ENCODE data around the gene FLACC1. TPM values are rescaled to one million over a fixed set of nuclear protein-coding genes. Genes with fewer than 3 reads are reported as not detected.
A peak's percentile ranks its signal among the peaks of the same experiment; 100 is the strongest.
"Not testable (repeated sequence)": the region's sequence is repeated elsewhere in the genome, so short reads cannot be mapped to it uniquely, and the experiment has no call there.

The FLACC1 gene
- total RNA-seq, 1 experiment from 2014 or later = 0.85 TPM

DNA sequence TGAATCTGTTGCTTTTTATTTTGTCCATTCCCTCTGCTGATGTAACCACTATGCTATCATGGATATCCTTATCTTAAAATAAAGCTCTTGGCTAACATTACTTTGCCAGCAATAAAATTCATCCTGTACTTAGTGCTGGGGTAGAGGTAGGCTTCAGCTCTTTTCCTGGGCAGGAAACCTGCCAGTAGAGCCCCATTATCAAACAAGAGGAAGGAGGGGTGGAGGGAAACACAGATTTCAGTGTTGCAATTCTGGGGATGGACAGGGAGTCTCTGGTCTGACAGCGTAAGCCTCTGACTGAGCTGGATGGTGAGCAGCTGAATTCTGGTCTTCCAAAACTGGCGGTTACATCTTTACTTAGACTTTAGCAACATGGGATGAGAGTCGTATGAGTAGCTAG lies 49.3 kb downstream of the FLACC1 start:
- no peak for DNase-seq (ENCODE audit: low read depth, low spot score)
- in situ Hi-C loops (cut with HindIII; ENCODE audit: low pct_unique_long_range_greater_than_20kb, low sequenced_read_pairs) = no loop called here

- DNase-seq (ENCODE audit: low read depth, low spot score); in situ Hi-C loops (cut with HindIII; ENCODE audit: low pct_unique_long_range_greater_than_20kb, low sequenced_read_pairs): not testable (repeated sequence)
Measured at GRCh38 chr2:201299929-201300328, 57.2 kb downstream of the FLACC1 start.

- in situ Hi-C loops (cut with HindIII; ENCODE audit: low pct_unique_long_range_greater_than_20kb, low sequenced_read_pairs) = no loop called here
- no peak for DNase-seq (ENCODE audit: low read depth, low spot score)
Measured at GRCh38 chr2:201298462-201299052, 58.6 kb downstream of the FLACC1 start.

DNA sequence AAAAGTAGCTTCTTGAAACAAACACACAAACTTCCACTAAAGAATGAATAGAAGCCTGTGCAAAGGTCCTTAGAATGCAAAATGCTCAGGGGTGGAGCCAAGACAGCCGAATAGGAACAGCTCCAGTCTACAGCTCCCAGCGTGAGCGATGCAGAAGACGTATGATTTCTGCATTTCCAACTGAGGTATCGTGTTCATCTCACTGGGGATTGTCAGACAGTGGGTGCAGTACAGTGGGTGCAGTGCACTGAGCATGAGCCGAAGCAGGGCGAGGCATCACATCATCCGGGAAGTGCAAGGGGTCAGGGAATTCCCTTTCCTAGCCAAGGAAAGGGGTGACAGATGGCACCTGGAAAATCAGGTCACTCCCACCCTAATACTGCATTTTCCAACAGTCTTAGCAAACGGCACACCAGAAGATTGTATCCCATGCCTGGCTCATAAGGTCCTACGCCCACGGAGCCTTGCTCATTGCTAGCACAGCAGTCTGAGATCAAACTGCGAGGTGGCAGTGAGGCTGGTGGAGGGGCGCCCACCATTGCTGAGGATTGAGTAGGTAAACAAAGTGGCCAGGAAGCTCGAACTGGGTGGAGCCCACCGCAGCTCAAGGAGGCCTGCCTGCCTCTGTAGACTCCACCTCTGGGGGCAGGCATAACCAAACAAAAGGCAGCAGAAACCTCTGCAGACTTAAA lies 66.5 kb downstream of the FLACC1 start:
- in situ Hi-C loops (cut with HindIII; ENCODE audit: low pct_unique_long_range_greater_than_20kb, low sequenced_read_pairs); DNase-seq (ENCODE audit: low read depth, low spot score): not testable (repeated sequence)

- in situ Hi-C loops (cut with HindIII; ENCODE audit: low pct_unique_long_range_greater_than_20kb, low sequenced_read_pairs) = no loop called here
- DNase-seq (ENCODE audit: low read depth, low spot score) = no peak
Measured at GRCh38 chr2:201285499-201285898, 71.6 kb downstream of the FLACC1 start.

GRCh38 chr2:201280191-201281040 lies 76.7 kb downstream of the FLACC1 start:
- in situ Hi-C loops (cut with HindIII; ENCODE audit: low pct_unique_long_range_greater_than_20kb, low sequenced_read_pairs) = no loop called here
- no peak for DNase-seq (ENCODE audit: low read depth, low spot score)

- DNase-seq (ENCODE audit: low read depth, low spot score) = no peak
- in situ Hi-C loops (cut with HindIII; ENCODE audit: low pct_unique_long_range_greater_than_20kb, low sequenced_read_pairs) = no loop called here
Measured at GRCh38 chr2:201279079-201279478, 78.1 kb downstream of the FLACC1 start.

GRCh38 chr2:201276511-201276910 lies 80.6 kb downstream of the FLACC1 start:
- no peak for DNase-seq (ENCODE audit: low read depth, low spot score)
- in situ Hi-C loops (cut with HindIII; ENCODE audit: low pct_unique_long_range_greater_than_20kb, low sequenced_read_pairs) = no loop called here

GRCh38 chr2:201275990-201276389 lies 81.2 kb downstream of the FLACC1 start:
- peak; percentile 34 for DNase-seq (ENCODE audit: low read depth, low spot score)
- in situ Hi-C loops (cut with HindIII; ENCODE audit: low pct_unique_long_range_greater_than_20kb, low sequenced_read_pairs) = no loop called here

DNA sequence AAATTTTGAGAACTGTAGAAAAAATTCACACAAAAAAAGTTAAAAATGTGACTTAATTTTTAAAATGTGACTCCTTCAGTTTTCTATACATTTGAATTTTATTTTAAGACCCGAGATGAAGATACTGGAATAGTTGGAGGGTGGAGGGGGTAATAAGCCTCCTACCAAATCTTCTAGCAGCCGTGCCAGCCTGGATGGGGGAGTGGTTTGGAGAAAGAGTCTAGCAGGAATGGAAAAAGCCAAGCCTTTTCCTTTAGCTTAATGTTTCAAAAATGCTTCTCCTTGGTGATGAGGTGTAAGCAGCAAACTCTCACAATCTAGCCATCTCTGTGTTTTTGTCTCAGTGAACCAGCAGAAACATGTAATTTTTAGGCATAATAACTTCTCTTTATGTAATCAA lies 82.1 kb downstream of the FLACC1 start:
- DNase-seq (ENCODE audit: low read depth, low spot score) = no peak
- in situ Hi-C loops (cut with HindIII; ENCODE audit: low pct_unique_long_range_greater_than_20kb, low sequenced_read_pairs) = no loop called here

GRCh38 chr2:201273330-201273983 lies 83.7 kb downstream of the FLACC1 start:
- no peak for DNase-seq (ENCODE audit: low read depth, low spot score)
- in situ Hi-C loops (cut with HindIII; ENCODE audit: low pct_unique_long_range_greater_than_20kb, low sequenced_read_pairs) = no loop called here

GRCh38 chr2:201271917-201272316 lies 85.2 kb downstream of the FLACC1 start:
- in situ Hi-C loops (cut with HindIII; ENCODE audit: low pct_unique_long_range_greater_than_20kb, low sequenced_read_pairs) = no loop called here

GRCh38 chr2:201270293-201271001 lies 86.7 kb downstream of the FLACC1 start:
- DNase-seq (ENCODE audit: low read depth, low spot score) = no peak
- in situ Hi-C loops (cut with HindIII; ENCODE audit: low pct_unique_long_range_greater_than_20kb, low sequenced_read_pairs) = no loop called here

More at GRCh38 chr2:201271917-201272316, 85.2 kb downstream of the FLACC1 start:
- DNase-seq (ENCODE audit: low read depth, low spot score) = no peak

GRCh38 chr2:201269764-201270163 lies 87.4 kb downstream of the FLACC1 start:
- DNase-seq (ENCODE audit: low read depth, low spot score) = no peak

DNA sequence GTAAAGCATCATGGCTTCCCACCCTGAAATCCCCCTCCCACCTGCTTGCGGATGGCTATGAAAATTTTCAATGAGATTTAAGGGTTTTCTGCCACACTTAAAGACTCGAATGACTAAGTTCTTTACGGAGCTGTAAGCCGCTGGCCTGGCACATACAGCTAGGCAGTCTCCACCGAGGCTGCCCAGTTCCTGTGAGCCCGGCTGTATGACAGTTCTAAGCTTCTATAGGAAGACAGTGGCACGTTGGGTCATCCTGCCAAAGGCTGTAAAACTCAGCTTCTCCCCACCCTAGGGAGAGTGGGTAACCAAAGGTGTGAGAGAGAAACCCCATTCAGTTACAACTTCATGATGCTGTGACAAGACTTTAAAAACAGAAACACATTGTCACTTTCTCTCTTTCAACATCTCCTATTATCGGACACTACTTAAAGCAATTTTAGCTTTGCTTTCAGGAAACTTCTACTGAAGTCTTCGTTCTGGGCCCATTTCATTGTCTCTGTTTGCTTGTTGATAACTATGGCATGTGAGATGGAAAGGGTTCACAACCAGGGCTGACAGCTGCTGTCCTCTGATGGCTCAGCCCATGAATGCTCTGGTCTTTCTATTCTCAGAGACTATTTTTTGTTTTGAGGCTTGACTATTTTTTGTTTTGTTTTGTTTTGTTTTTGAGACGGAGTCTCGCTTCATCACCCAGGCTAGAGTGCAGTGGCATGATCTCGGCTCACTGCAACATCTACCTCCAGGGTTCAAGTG lies 89.7 kb downstream of the FLACC1 start:
- in situ Hi-C loops (cut with HindIII; ENCODE audit: low pct_unique_long_range_greater_than_20kb, low sequenced_read_pairs) = no loop called here
- DNase-seq (ENCODE audit: low read depth, low spot score) = no peak

More at GRCh38 chr2:201269764-201270163, 87.4 kb downstream of the FLACC1 start:
- in situ Hi-C loops (cut with HindIII; ENCODE audit: low pct_unique_long_range_greater_than_20kb, low sequenced_read_pairs) = no loop called here

GRCh38 chr2:201266629-201267028 lies 90.5 kb downstream of the FLACC1 start:
- DNase-seq (ENCODE audit: low read depth, low spot score) = no peak
- in situ Hi-C loops (cut with HindIII; ENCODE audit: low pct_unique_long_range_greater_than_20kb, low sequenced_read_pairs) = no loop called here

All from SK-MEL-5 (cell line).